SK-N-SH treated with all-trans-retinoic acid at 6 μM for 48 hours (cell line): Measurements from ENCODE around the gene ZFP36.

ENCODE experiments used
- ATAC-seq: fragments of 200-7000 bp; cut with Tn5 transposase; 3 replicates; pipeline ENCODE4 v1.9.1; 2020; ENCODE audit warnings: mild to moderate bottlenecking, moderate library complexity
- ARNTL ChIP-seq: fragments of 450-650 bp; formaldehyde crosslinking; IDR thresholded peaks from 2 replicates; pipeline ENCODE4 v1.5.0; 2020; ENCODE audit warnings: low read depth, mild to moderate bottlenecking, moderate library complexity, borderline replicate concordance
- BACH2 ChIP-seq: fragments of 250-450 bp; sonication (Bioruptor Pico); IDR thresholded peaks from 2 replicates; pipeline ENCODE4 v1.9.0; 2021; ENCODE audit warnings: mild to moderate bottlenecking, borderline replicate concordance
- CREB5 ChIP-seq: fragments of 250-450 bp; sonication (Bioruptor Pico); IDR thresholded peaks from 2 replicates; pipeline ENCODE4 v1.5.1; 2020; ENCODE audit warnings: low read depth, mild to moderate bottlenecking, moderate library complexity
- CSDC2 ChIP-seq: fragments of 250-450 bp; sonication (Bioruptor Pico); IDR thresholded peaks from 2 replicates; pipeline ENCODE4 v1.5.0; 2020; ENCODE audit warnings: mild to moderate bottlenecking, moderate library complexity
- ESRRG ChIP-seq: fragments of 250-450 bp; sonication (Bioruptor Pico); IDR thresholded peaks from 2 replicates; pipeline ENCODE4 v1.6.1; 2021; ENCODE audit warnings: mild to moderate bottlenecking
- ISL1 ChIP-seq: fragments of 250-450 bp; sonication (Bioruptor Pico); IDR thresholded peaks from 2 replicates; pipeline ENCODE4 v2.1.2; 2022; ENCODE audit warnings: mild to moderate bottlenecking, moderate library complexity
- OSR1 ChIP-seq: fragments of 250-450 bp; sonication (Bioruptor Pico); IDR thresholded peaks from 2 replicates; pipeline ENCODE4 v1.8.0; 2022; ENCODE audit warnings: moderate library complexity, mild to moderate bottlenecking, inconsistent platforms
- PATZ1 ChIP-seq: fragments of 250-450 bp; sonication (Bioruptor Pico); IDR thresholded peaks from 2 replicates; pipeline ENCODE4 v1.8.0; 2020; ENCODE audit warnings: mild to moderate bottlenecking, moderate library complexity, borderline replicate concordance
- POU6F1 ChIP-seq: fragments of 250-450 bp; sonication (Bioruptor Pico); IDR thresholded peaks from 2 replicates; pipeline ENCODE4 v1.8.0; 2021; ENCODE audit warnings: low read depth, mild to moderate bottlenecking, moderate library complexity, borderline replicate concordance
- PPARA ChIP-seq: fragments of 250-450 bp; sonication (Bioruptor Pico); IDR thresholded peaks from 2 replicates; pipeline ENCODE4 v1.5.0; 2020; ENCODE audit warnings: mild to moderate bottlenecking, borderline replicate concordance
- RARB ChIP-seq: fragments of 250-450 bp; sonication (Bioruptor Pico); IDR thresholded peaks from 2 replicates; pipeline ENCODE4 v1.8.0; 2021; ENCODE audit warnings: mild to moderate bottlenecking, moderate library complexity
- SNAI2 ChIP-seq: fragments of 250-450 bp; sonication (Bioruptor Pico); IDR thresholded peaks from 2 replicates; pipeline ENCODE4 v1.5.0; 2020; ENCODE audit warnings: mild to moderate bottlenecking, moderate library complexity
- TOX ChIP-seq: fragments of 250-450 bp; sonication (Bioruptor Pico); IDR thresholded peaks from 2 replicates; pipeline ENCODE4 v1.8.0; 2021; ENCODE audit warnings: mild to moderate bottlenecking, moderate library complexity, borderline replicate concordance
- TSHZ2 ChIP-seq: fragments of 250-450 bp; sonication (Bioruptor Pico); IDR thresholded peaks from 2 replicates; pipeline ENCODE4 v1.5.0; 2020; ENCODE audit warnings: mild to moderate bottlenecking, moderate library complexity
- ZC3H10 ChIP-seq: fragments of 250-450 bp; sonication (Bioruptor Pico); IDR thresholded peaks from 2 replicates; pipeline ENCODE4 v1.5.1; 2021; ENCODE audit warnings: mild to moderate bottlenecking, moderate library complexity
- ZFP3 ChIP-seq: fragments of 250-450 bp; sonication (Bioruptor Pico); IDR thresholded peaks from 2 replicates; pipeline ENCODE4 v1.5.0; 2020; ENCODE audit warnings: mild to moderate bottlenecking, moderate library complexity
- ZNF565 ChIP-seq: fragments of 450-650 bp; formaldehyde crosslinking; conservative IDR thresholded peaks from 2 replicates; pipeline ENCODE4 v1.5.0; 2020; ENCODE audit warnings: low read depth, mild to moderate bottlenecking, moderate library complexity
- ZNF8 ChIP-seq: fragments of 450-650 bp; formaldehyde crosslinking; IDR thresholded peaks from 2 replicates; pipeline ENCODE4 v1.5.0; 2020; ENCODE audit warnings: mild to moderate bottlenecking, moderate library complexity

The ZFP36 gene

GRCh38 chr19:39417463-39418181 lies 11.0 kb downstream of the ZFP36 start:
- ATAC-seq: no peak
- TF ChIP-seq TSHZ2 (CRISPR knock-in tag) (no peak), CREB5 (CRISPR knock-in tag) (no peak), SNAI2 (CRISPR knock-in tag) (no peak), POU6F1 (no peak), PATZ1 (CRISPR knock-in tag) (no peak)

GRCh38 chr19:39419003-39419402 lies 12.4 kb downstream of the ZFP36 start:
- no peak for TF ChIP-seq ISL1
- TF ChIP-seq OSR1: no peak
- no peak for TF ChIP-seq CREB5 (CRISPR knock-in tag)
- TF ChIP-seq ESRRG (CRISPR knock-in tag): no peak
- TF ChIP-seq ZNF8: no peak
- no peak for TF ChIP-seq TOX (CRISPR knock-in tag)
- no peak for TF ChIP-seq ARNTL (CRISPR knock-in tag)
- TF ChIP-seq SNAI2 (CRISPR knock-in tag): no peak
- no peak for TF ChIP-seq RARB (CRISPR knock-in tag)
- no peak for TF ChIP-seq ZNF565
- TF ChIP-seq PPARA (CRISPR knock-in tag): no peak
- TF ChIP-seq POU6F1: no peak
- TF ChIP-seq ZC3H10 (CRISPR knock-in tag): no peak
- no peak for TF ChIP-seq BACH2 (CRISPR knock-in tag)
- no peak for TF ChIP-seq ZFP3
- no peak for TF ChIP-seq TSHZ2 (CRISPR knock-in tag)
- TF ChIP-seq CSDC2: no peak
- no peak for TF ChIP-seq PATZ1 (CRISPR knock-in tag)
- TF ChIP-seq, all 23 proteins: peak for 0
- ATAC-seq: no peak
